ENCODE measurements around the gene SNRPB. TPM values are rescaled to one million over a fixed set of nuclear protein-coding genes. Genes with fewer than 3 reads are reported as not detected.

Gene SNRPB
- total RNA-seq, 1 experiment from 2014 or later: 462 TPM

- H3K27me3 ChIP-seq (ENCODE audit: insufficient read depth, low read length): no peaks in the 10 kb centered on the region
- H2AK5ac ChIP-seq (ENCODE audit: insufficient read length, low read length): no peak overlapping the region
- H2BK5ac ChIP-seq (ENCODE audit: insufficient read length, low read length): no peak overlapping the region
- H3K4me2 ChIP-seq (ENCODE audit: insufficient read depth, insufficient read length, low read length): no peak overlapping the region
- H3K79me2 ChIP-seq (ENCODE audit: insufficient read depth, low read length): no peaks in the 10 kb centered on the region
- no peak overlapping the region for H3K4me3 Mint-ChIP-seq
- H3K18ac ChIP-seq (ENCODE audit: insufficient read length, low read depth, low read length): no peak overlapping the region
- no peak overlapping the region for H2BK20ac ChIP-seq (ENCODE audit: low read depth, low read length, poor library complexity, severe bottlenecking)
- H2BK120ac ChIP-seq (ENCODE audit: low read depth, low read length, poor library complexity, severe bottlenecking): no peak overlapping the region
- no peak overlapping the region for H3K56ac ChIP-seq (ENCODE audit: insufficient read length, low read depth, low read length)
- H2BK15ac ChIP-seq (ENCODE audit: low read depth, low read length): no peak overlapping the region
- H3K4me1 ChIP-seq (ENCODE audit: insufficient read depth, low read length): no peaks in the 10 kb centered on the region
- H3K36me3 Mint-ChIP-seq (ENCODE audit: insufficient read depth in 1 of 3, low read depth in 3 of 3): no peaks in the 10 kb centered on the region
- no peak overlapping the region for H3K4ac ChIP-seq (ENCODE audit: low read depth, low read length)
- H3K9ac ChIP-seq (ENCODE audit: extremely low read depth, insufficient read length, low read length): no peak overlapping the region
- H4K20me1 ChIP-seq (ENCODE audit: control insufficient read depth, insufficient read depth, insufficient read length): no peaks in the 10 kb centered on the region
- no peaks in the 10 kb centered on the region for H3K9me3 ChIP-seq (ENCODE audit: control insufficient read depth, low read depth, low read length)
- WGBS (ENCODE audit: extremely low coverage, insufficient read length, low lambda C conversion rate): no CpG with 5 or more reads among the region's 1 CpG
- no peak for TF ChIP-seq CTCF (conservative IDR thresholded peaks at IDR 0.05)
- H4K5ac ChIP-seq (ENCODE audit: insufficient read length, low read depth, low read length): no peak overlapping the region
- no peaks in the 10 kb centered on the region for H3K79me1 ChIP-seq (ENCODE audit: insufficient read depth, low read depth, low read length, poor library complexity, severe bottlenecking)
- H4K8ac ChIP-seq (replicated peaks; ENCODE audit: insufficient read length, low read depth, low read length): no peak overlapping the region
- no peak overlapping the region for H3K27ac Mint-ChIP-seq
- H3K27ac ChIP-seq (ENCODE audit: insufficient read length, low read depth, low read length): no peak overlapping the region
- H3K23ac ChIP-seq (ENCODE audit: insufficient read length, low read depth, low read length): no peak overlapping the region
- DNase-seq: no peak
- no peak overlapping the region for H4K91ac ChIP-seq (ENCODE audit: insufficient read length, low read depth, low read length)
- H3K27me3 Mint-ChIP-seq (ENCODE audit: low read depth): peaks cover 8% of the 10 kb centered on the region
- H3K23me2 ChIP-seq (ENCODE audit: insufficient read length, low read depth, low read length, poor library complexity, severe bottlenecking): no peaks in the 10 kb centered on the region
- H2BK12ac ChIP-seq (ENCODE audit: insufficient read length, low read depth, low read length): no peak overlapping the region
- no peak overlapping the region for H2AFZ ChIP-seq (ENCODE audit: low read length)
- H3K9me3 Mint-ChIP-seq: no peaks in the 10 kb centered on the region; a peak in 1 of 5 replicates
- no peaks in the 10 kb centered on the region for H3K4me1 Mint-ChIP-seq
- H3T11ph ChIP-seq (ENCODE audit: low read length): no peak overlapping the region
- H3K14ac ChIP-seq (ENCODE audit: insufficient read depth, low read length): no peak overlapping the region
Measured at GRCh38 chr20:2420510-2420909, 50.1 kb downstream of the SNRPB start.
